ENCODE results near the gene ZBTB45. TPM values are rescaled to one million over a fixed set of nuclear protein-coding genes. Genes with fewer than 3 reads are reported as not detected.
A peak's percentile ranks its signal among the peaks of the same experiment; 100 is the strongest.

ZBTB45 gene
- total RNA-seq, 1 donor = 6.9 TPM

DNA sequence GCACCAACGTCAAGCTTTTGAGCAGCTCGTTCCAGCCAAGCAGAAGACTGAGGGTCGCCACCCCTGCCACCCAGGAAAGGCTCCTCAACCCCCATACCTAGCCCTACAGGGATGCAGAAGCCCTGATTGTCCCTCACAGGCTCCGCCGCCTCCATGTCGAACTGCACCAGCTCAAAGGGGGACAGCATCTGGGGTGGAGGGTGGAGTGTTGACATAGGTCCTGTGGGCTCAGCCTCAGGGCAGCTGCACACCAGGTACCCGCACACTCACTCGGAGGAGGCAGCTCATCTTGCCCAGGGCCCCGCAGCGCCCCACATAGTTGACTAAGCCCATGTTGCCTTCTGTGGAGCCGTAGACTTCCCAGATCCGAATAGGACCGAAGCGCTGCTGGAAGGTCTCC, 19.4 kb downstream of the ZBTB45 start:
- H2AFZ ChIP-seq (ENCODE audit: low read length) = no peak overlapping the region
- no peaks in the 10 kb centered on the region for H3K9me3 ChIP-seq (ENCODE audit: low read depth, low read length)
- no peaks in the 10 kb centered on the region for H3K36me3 ChIP-seq (ENCODE audit: insufficient read depth, low read length)
- peak; percentile 10 for DNase-seq (ENCODE audit: insufficient read length, low spot score, missing footprints)
- H3K27me3 ChIP-seq (ENCODE audit: insufficient read depth, low read length) = no peaks in the 10 kb centered on the region
- TF ChIP-seq, protein P1, sequence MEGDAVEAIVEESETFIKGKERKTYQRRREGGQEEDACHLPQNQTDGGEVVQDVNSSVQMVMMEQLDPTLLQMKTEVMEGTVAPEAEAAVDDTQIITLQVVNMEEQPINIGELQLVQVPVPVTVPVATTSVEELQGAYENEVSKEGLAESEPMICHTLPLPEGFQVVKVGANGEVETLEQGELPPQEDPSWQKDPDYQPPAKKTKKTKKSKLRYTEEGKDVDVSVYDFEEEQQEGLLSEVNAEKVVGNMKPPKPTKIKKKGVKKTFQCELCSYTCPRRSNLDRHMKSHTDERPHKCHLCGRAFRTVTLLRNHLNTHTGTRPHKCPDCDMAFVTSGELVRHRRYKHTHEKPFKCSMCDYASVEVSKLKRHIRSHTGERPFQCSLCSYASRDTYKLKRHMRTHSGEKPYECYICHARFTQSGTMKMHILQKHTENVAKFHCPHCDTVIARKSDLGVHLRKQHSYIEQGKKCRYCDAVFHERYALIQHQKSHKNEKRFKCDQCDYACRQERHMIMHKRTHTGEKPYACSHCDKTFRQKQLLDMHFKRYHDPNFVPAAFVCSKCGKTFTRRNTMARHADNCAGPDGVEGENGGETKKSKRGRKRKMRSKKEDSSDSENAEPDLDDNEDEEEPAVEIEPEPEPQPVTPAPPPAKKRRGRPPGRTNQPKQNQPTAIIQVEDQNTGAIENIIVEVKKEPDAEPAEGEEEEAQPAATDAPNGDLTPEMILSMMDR (IDR thresholded peaks at IDR 0.05; ENCODE audit: extremely low read depth, low read depth, low read length) = no peak
- no peak overlapping the region for H3K27ac ChIP-seq (ENCODE audit: low read depth, low read length)
- no peaks in the 10 kb centered on the region for H4K20me1 ChIP-seq (ENCODE audit: insufficient read depth, low read length)
- peak overlapping the region; percentile 69 for H3K4me3 ChIP-seq (ENCODE audit: insufficient read depth, low read length)
- H3K4me1 ChIP-seq (ENCODE audit: insufficient read depth, low read length) = peaks cover 5% of the 10 kb centered on the region
- peak overlapping the region; percentile 96 for H3K4me2 ChIP-seq (ENCODE audit: insufficient read depth, low read length)
- H3K79me2 ChIP-seq (ENCODE audit: insufficient read depth, low read length) = no peaks in the 10 kb centered on the region

DNA sequence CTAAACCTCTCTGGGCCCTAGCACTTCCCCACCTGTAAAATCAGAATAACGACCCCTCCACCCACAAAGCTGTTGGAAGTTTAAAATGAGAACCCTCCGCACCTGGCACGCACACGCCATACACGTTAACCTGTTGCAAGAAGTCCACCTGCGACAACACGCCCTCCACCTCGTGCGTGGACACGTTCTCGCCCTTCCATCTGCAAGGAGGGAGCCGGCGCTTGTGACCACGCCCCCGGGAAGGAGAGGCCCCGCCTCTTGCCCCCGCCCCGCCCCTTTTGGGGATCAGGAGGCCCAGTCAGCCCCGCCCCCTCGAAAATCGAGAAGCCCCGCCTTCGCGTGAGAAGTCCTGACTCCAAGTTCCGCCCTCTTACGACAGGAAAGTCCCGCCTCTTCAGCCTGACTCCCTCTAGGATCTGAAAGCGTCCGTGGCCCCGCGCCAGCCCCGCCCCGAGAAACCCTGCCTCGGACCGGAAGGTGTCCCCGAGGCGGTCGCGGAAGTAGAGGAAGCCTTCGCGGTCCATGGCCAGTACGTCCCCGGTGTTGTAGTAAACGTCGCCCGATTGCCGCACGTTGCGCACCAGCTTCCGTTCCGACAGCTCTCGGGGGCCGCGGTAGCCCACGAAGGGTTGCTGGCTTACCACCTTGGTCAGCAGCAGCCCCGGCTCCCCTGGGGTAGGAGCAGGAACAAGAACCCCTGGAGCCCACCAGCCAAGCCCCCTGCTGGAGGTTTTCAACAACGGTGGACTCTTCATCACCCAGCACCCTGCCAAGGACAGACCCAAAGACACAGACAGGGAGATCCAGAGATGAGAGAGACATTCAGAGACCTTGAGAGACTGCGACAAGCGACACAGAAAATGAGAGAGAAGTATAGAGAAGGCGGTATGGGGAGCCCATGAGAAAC, 20.3 kb downstream of the ZBTB45 start:
- DNase-seq (ENCODE audit: insufficient read length, low spot score, missing footprints) = peak; percentile 98
- Histone ChIP-seq H3K27me3 (ENCODE audit: insufficient read depth, low read length) (no peaks in the 10 kb centered on the region), H3K4me2 (ENCODE audit: insufficient read depth, low read length) (peak overlapping the region; percentile 96), H3K36me3 (ENCODE audit: insufficient read depth, low read length) (no peaks in the 10 kb centered on the region), H2AFZ (ENCODE audit: low read length) (peak overlapping the region; percentile 93), H3K4me1 (ENCODE audit: insufficient read depth, low read length) (peaks cover 5% of the 10 kb centered on the region), H4K20me1 (ENCODE audit: insufficient read depth, low read length) (no peaks in the 10 kb centered on the region), H3K27ac (ENCODE audit: low read depth, low read length) (no peak overlapping the region), H3K4me3 (ENCODE audit: insufficient read depth, low read length) (peak overlapping the region; percentile 69), H3K79me2 (ENCODE audit: insufficient read depth, low read length) (no peaks in the 10 kb centered on the region), H3K9me3 (ENCODE audit: low read depth, low read length) (no peaks in the 10 kb centered on the region)
- TF ChIP-seq, protein P1 (IDR thresholded peaks at IDR 0.05; ENCODE audit: extremely low read depth, low read depth, low read length) = peak; percentile 29

DNA sequence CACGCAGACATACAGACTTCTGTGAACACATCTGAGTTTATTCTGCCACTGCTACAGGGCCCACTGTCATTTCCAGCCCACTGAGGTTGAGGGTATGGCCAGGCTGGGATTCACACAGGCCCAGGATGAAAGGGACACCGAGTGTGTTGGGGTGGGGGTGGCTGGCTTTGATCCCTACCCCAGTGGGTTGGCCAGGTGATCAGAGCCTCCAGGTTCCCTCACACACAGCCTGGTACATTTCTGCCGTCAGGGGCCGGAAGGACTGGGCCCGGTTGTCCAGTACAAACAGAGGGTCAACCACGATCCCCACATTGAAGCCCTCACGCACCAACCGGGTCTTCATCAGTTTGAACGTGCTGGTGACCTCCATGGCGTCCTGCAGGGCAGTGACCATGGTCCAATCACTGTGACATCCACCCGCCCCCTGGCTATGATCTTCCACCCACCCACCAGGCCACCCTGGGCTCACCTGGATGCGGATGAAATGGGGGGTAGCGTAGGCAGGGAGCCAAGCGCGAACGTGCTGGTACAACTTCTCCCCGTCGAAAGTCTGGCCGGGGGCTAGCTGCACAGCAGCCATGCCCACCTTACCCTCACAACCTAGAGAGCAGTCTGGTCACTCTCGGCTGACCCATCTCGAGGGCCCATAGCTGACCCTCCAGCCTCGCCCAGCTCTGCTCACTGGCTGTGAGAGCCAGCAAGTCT, 21.1 kb downstream of the ZBTB45 start:
- peak; percentile 57 for DNase-seq (ENCODE audit: insufficient read length, low spot score, missing footprints)
- Histone ChIP-seq H3K4me3 (ENCODE audit: insufficient read depth, low read length) (peak overlapping the region; percentile 69), H2AFZ (ENCODE audit: low read length) (peak overlapping the region; percentile 93), H4K20me1 (ENCODE audit: insufficient read depth, low read length) (no peaks in the 10 kb centered on the region), H3K36me3 (ENCODE audit: insufficient read depth, low read length) (no peaks in the 10 kb centered on the region), H3K27ac (ENCODE audit: low read depth, low read length) (no peak overlapping the region), H3K4me1 (ENCODE audit: insufficient read depth, low read length) (peaks cover 5% of the 10 kb centered on the region), H3K4me2 (ENCODE audit: insufficient read depth, low read length) (peak overlapping the region; percentile 96), H3K9me3 (ENCODE audit: low read depth, low read length) (no peaks in the 10 kb centered on the region), H3K27me3 (ENCODE audit: insufficient read depth, low read length) (no peaks in the 10 kb centered on the region), H3K79me2 (ENCODE audit: insufficient read depth, low read length) (no peaks in the 10 kb centered on the region)
- TF ChIP-seq, protein P1 (IDR thresholded peaks at IDR 0.05; ENCODE audit: extremely low read depth, low read depth, low read length) = no peak
